CD4-positive, alpha-beta memory T cell (primary cell): ENCODE measurements around the gene CAMKK1. TPM values are rescaled to one million over a fixed set of nuclear protein-coding genes. Genes with fewer than 3 reads are reported as not detected.

Experiments used
- CTCF ChIA-PET: fragments of 350-600 bp; sonication (Branson Sonifier 250); formaldehyde crosslinking; loops from one replicate; lab custom pipeline; 2021; ENCODE audit warnings: inconsistent platforms; ENCODE audit not compliant: partially characterized antibody; lab: Charles Lee
- POLR2A ChIA-PET: fragments of 350-600 bp; sonication (Branson Sonifier 250); formaldehyde crosslinking; loops from one replicate; lab custom pipeline; 2021; ENCODE audit not compliant: partially characterized antibody; lab: Charles Lee
- DNase-seq, 5 donors: peaks; one replicate each; pipeline versions ENCODE4 v3.0.0 to v3.0.0-alpha.2; 2020 to 2022; ENCODE audit warnings: mixed read lengths in 1 of 5
- H3K27ac ChIP-seq: one replicate; pipeline ENCODE4 v1.7.0; 2013; ENCODE audit warnings: low read depth, low read length
- H3K27me3 ChIP-seq: 2 replicates; pipeline ENCODE4 v1.7.0; 2013; ENCODE audit warnings: mild to moderate bottlenecking, low read length, moderate library complexity; ENCODE audit not compliant: insufficient read depth
- H3K36me3 ChIP-seq: 2 replicates; pipeline ENCODE4 v1.7.0; 2013; ENCODE audit warnings: mild to moderate bottlenecking, low read length, moderate library complexity; ENCODE audit not compliant: insufficient read depth
- H3K4me1 ChIP-seq: 2 replicates; pipeline ENCODE4 v1.7.0; 2013; ENCODE audit warnings: mild to moderate bottlenecking, low read length, moderate library complexity; ENCODE audit not compliant: insufficient read depth
- H3K4me3 ChIP-seq, 2 donors: one replicate each; pipeline ENCODE4 v1.7.0; 2013; ENCODE audit warnings: low read length in 2 of 2, mild to moderate bottlenecking in 1 of 2
- H3K9me3 ChIP-seq, 2 donors: one replicate each; pipeline ENCODE4 v1.7.0; 2013; ENCODE audit warnings: low read length in 2 of 2, control low read depth in 1 of 2; ENCODE audit not compliant: control insufficient read depth in 1 of 2
- H3K27ac Mint-ChIP-seq, 7 donors: one replicate each; pipeline ENCODE4 v1.8.0; 2020 to 2021; ENCODE audit warnings: mixed read lengths in 7 of 7, mild to moderate bottlenecking in 6 of 7, inconsistent platforms in 3 of 7, moderate library complexity in 3 of 7
- H3K27me3 Mint-ChIP-seq, 2 donors: one replicate each; pipeline ENCODE4 v1.8.0; 2020 to 2021; ENCODE audit warnings: mixed read lengths in 2 of 2
- H3K36me3 Mint-ChIP-seq, 2 donors: one replicate each; pipeline ENCODE4 v1.8.0; 2020 to 2021; ENCODE audit warnings: mixed read lengths in 2 of 2, inconsistent platforms in 1 of 2, mild to moderate bottlenecking in 1 of 2
- H3K4me1 Mint-ChIP-seq, 4 donors: one replicate each; pipeline ENCODE4 v1.8.0; 2020 to 2021; ENCODE audit warnings: mixed read lengths in 4 of 4, mild to moderate bottlenecking in 1 of 4
- H3K4me3 Mint-ChIP-seq, 8 donors: one replicate each; pipeline ENCODE4 v1.8.0; 2020 to 2021; ENCODE audit warnings: mixed read lengths in 8 of 8, mild to moderate bottlenecking in 7 of 8, moderate library complexity in 6 of 8, inconsistent platforms in 3 of 8
- H3K9me3 Mint-ChIP-seq, 8 donors: one replicate each; pipeline ENCODE4 v1.8.0; 2020 to 2021; ENCODE audit warnings: mixed read lengths in 8 of 8, mild to moderate bottlenecking in 5 of 8, inconsistent platforms in 3 of 8, moderate library complexity in 1 of 8
- intact Hi-C: fragments of 100-400 bp; cut with micrococcal nuclease; formaldehyde crosslinking; loops from one replicate; pipeline ENCODE4 v1.15.1; 2023
- polyA plus RNA-seq, 2 donors: library from polyadenylated mRNA; unstranded; fragments of 300-500 nt; fragmentation: Illumina TruSeq; gene quantifications; one replicate each; pipeline ENCODE4 v1.2.3, GENCODE V29; 2021
- total RNA-seq, 2 experiments: library from RNA; stranded (reverse); gene quantifications; one replicate each; pipeline ENCODE4 v1.2.3, GENCODE V29; 2021

The CAMKK1 gene
- total and polyA plus RNA-seq, 4 experiments from 2014 or later: 0.18 to 3.5 (median 3.0) TPM

- DNase-seq: no peak
- Mint-ChIP-seq H3K9me3 (no peaks in the 10 kb centered on the region), H3K36me3 (peaks cover 0 to 5% of the 10 kb centered on the region in 2 donors), H3K27me3 (no peaks in the 10 kb centered on the region), H3K27ac (peak overlapping the region in 2 of 7 donors; percentile 59 to 78), H3K4me3 (no peak overlapping the region), H3K4me1 (no peaks in the 10 kb centered on the region)
- ChIA-PET POLR2A (no interaction called here), CTCF (no interaction called here)
- H3K27me3 ChIP-seq: no peaks in the 10 kb centered on the region
- no peaks in the 10 kb centered on the region for H3K36me3 ChIP-seq
- H3K4me1 ChIP-seq: no peaks in the 10 kb centered on the region
- no peaks in the 10 kb centered on the region for H3K9me3 ChIP-seq
- intact Hi-C loops: no loop called here
- H3K4me3 ChIP-seq: no peak overlapping the region
- H3K27ac ChIP-seq: no peak overlapping the region
These were observed 25.7 kb downstream of the CAMKK1 start for GRCh38 chr17:3867106-3867505.

- H3K4me3 Mint-ChIP-seq: no peak overlapping the region
- H3K36me3 Mint-ChIP-seq: peaks cover 0 to 5% of the 10 kb centered on the region in 2 donors
- no peak for DNase-seq
- intact Hi-C loops: no loop called here
- ChIA-PET CTCF (no interaction called here), POLR2A (no interaction called here)
- no peak overlapping the region for H3K27ac ChIP-seq
- H3K27ac Mint-ChIP-seq: no peak overlapping the region
- H3K9me3 ChIP-seq: no peaks in the 10 kb centered on the region
- H3K4me1 Mint-ChIP-seq: no peaks in the 10 kb centered on the region
- no peaks in the 10 kb centered on the region for H3K27me3 ChIP-seq
- no peaks in the 10 kb centered on the region for H3K4me1 ChIP-seq
- H3K27me3 Mint-ChIP-seq: no peaks in the 10 kb centered on the region
- no peaks in the 10 kb centered on the region for H3K36me3 ChIP-seq
- H3K4me3 ChIP-seq: no peak overlapping the region
- H3K9me3 Mint-ChIP-seq: no peaks in the 10 kb centered on the region
These were observed 26.6 kb downstream of the CAMKK1 start for GRCh38 chr17:3866276-3866675.

GRCh38 chr17:3865176-3865575, 27.7 kb downstream of the CAMKK1 start:
- Histone ChIP-seq H3K36me3 (peaks cover 4% of the 10 kb centered on the region), H3K9me3 (no peaks in the 10 kb centered on the region), H3K27ac (no peak overlapping the region), H3K4me3 (no peak overlapping the region), H3K4me1 (no peaks in the 10 kb centered on the region), H3K27me3 (no peaks in the 10 kb centered on the region)
- Mint-ChIP-seq H3K27ac (no peak overlapping the region), H3K36me3 (peaks cover 0 to 5% of the 10 kb centered on the region in 2 donors), H3K27me3 (no peaks in the 10 kb centered on the region), H3K4me1 (no peaks in the 10 kb centered on the region), H3K4me3 (no peak overlapping the region), H3K9me3 (no peaks in the 10 kb centered on the region)
- intact Hi-C loops: no loop called here
- DNase-seq: no peak
- CTCF ChIA-PET: interaction anchor here (1.0 to 3.2 kb wide), 9 partner anchors 13 to 210 kb away, joined by 3 to 22 read pairs (median 7); no protein-coding TSS in a partner anchor
- POLR2A ChIA-PET: no interaction called here

GRCh38 chr17:3864534-3864933, 28.3 kb downstream of the CAMKK1 start:
- no peaks in the 10 kb centered on the region for H3K4me1 ChIP-seq
- H3K27ac Mint-ChIP-seq: no peak overlapping the region
- H3K9me3 ChIP-seq: no peaks in the 10 kb centered on the region
- intact Hi-C loops: loop anchor here (5.0 kb wide), 1 partner anchor 48 kb away; no protein-coding TSS in a partner anchor
- H3K36me3 Mint-ChIP-seq: peaks cover 0 to 5% of the 10 kb centered on the region in 2 donors
- H3K27ac ChIP-seq: no peak overlapping the region
- ChIA-PET POLR2A (no interaction called here), CTCF (interaction anchor here (1.0 to 3.2 kb wide), 10 partner anchors 14 to 211 kb away, joined by 3 to 22 read pairs (median 7); no protein-coding TSS in a partner anchor)
- no peak for DNase-seq
- no peaks in the 10 kb centered on the region for H3K27me3 Mint-ChIP-seq
- H3K36me3 ChIP-seq: peaks cover 4% of the 10 kb centered on the region
- H3K4me3 ChIP-seq: no peak overlapping the region
- no peak overlapping the region for H3K4me3 Mint-ChIP-seq
- H3K27me3 ChIP-seq: no peaks in the 10 kb centered on the region
- no peaks in the 10 kb centered on the region for H3K9me3 Mint-ChIP-seq
- no peaks in the 10 kb centered on the region for H3K4me1 Mint-ChIP-seq

GRCh38 chr17:3861761-3862681, 30.8 kb downstream of the CAMKK1 start:
- Histone ChIP-seq H3K27me3 (no peaks in the 10 kb centered on the region), H3K36me3 (peaks cover 4% of the 10 kb centered on the region), H3K27ac (no peak overlapping the region), H3K4me1 (no peaks in the 10 kb centered on the region), H3K9me3 (no peaks in the 10 kb centered on the region), H3K4me3 (no peak overlapping the region)
- no peak overlapping the region for H3K4me3 Mint-ChIP-seq
- POLR2A ChIA-PET: interaction anchor here (2.1 kb wide), 1 partner anchor 16 kb away, joined by 8 read pairs; the partner anchor contains the start of gene NCBP3
- intact Hi-C loops: loop anchor here (2.0 to 5.0 kb wide), 2 partner anchors 50 to 213 kb away; no protein-coding TSS in a partner anchor
- H3K27ac Mint-ChIP-seq: no peak overlapping the region
- peaks cover 0 to 2% of the 10 kb centered on the region in 2 donors for H3K36me3 Mint-ChIP-seq
- no peaks in the 10 kb centered on the region for H3K27me3 Mint-ChIP-seq
- H3K9me3 Mint-ChIP-seq: no peaks in the 10 kb centered on the region
- CTCF ChIA-PET: interaction anchor here (1.2 to 2.2 kb wide), 6 partner anchors 14 to 214 kb away, joined by 3 to 8 read pairs (median 5); partner anchors contain the start of gene NCBP3
- no peaks in the 10 kb centered on the region for H3K4me1 Mint-ChIP-seq
- DNase-seq: no peak

GRCh38 chr17:3860939-3861700, 31.7 kb downstream of the CAMKK1 start:
- CTCF ChIA-PET: interaction anchor here (0.9 to 1.7 kb wide), 3 partner anchors 16 to 214 kb away, joined by 3 to 5 read pairs (median 3); no protein-coding TSS in a partner anchor

More at GRCh38 chr17:3860939-3861700, 31.7 kb downstream of the CAMKK1 start:
- no peaks in the 10 kb centered on the region for H3K9me3 ChIP-seq
- POLR2A ChIA-PET: interaction anchor here (2.1 kb wide), 1 partner anchor 15 kb away, joined by 8 read pairs; the partner anchor contains the start of gene NCBP3
- no peak overlapping the region for H3K4me3 Mint-ChIP-seq
- peaks cover 4% of the 10 kb centered on the region for H3K36me3 ChIP-seq
- H3K4me3 ChIP-seq: no peak overlapping the region
- no peaks in the 10 kb centered on the region for H3K27me3 Mint-ChIP-seq
- H3K4me1 Mint-ChIP-seq: no peaks in the 10 kb centered on the region
- intact Hi-C loops: loop anchor here (5.0 kb wide), 1 partner anchor 51 kb away; no protein-coding TSS in a partner anchor
- H3K4me1 ChIP-seq: no peaks in the 10 kb centered on the region
- H3K27ac Mint-ChIP-seq: no peak overlapping the region
- H3K36me3 Mint-ChIP-seq: peaks cover 0 to 2% of the 10 kb centered on the region in 2 donors
- H3K9me3 Mint-ChIP-seq: no peaks in the 10 kb centered on the region
- DNase-seq: no peak
- no peak overlapping the region for H3K27ac ChIP-seq
- no peaks in the 10 kb centered on the region for H3K27me3 ChIP-seq
